CD4-positive, alpha-beta T cell (primary cell): ENCODE measurements around the gene FHOD3. TPM values are rescaled to one million over a fixed set of nuclear protein-coding genes. Genes with fewer than 3 reads are reported as not detected.

Experiments
- ATAC-seq: fragments of 200-7000 bp; cut with Tn5 transposase; one replicate; pipeline ENCODE4 v1.10.0; 2022; ENCODE audit warnings: mild to moderate bottlenecking; ENCODE audit not compliant: poor library complexity
- CTCF ChIA-PET: fragments of 350-600 bp; sonication (Branson Sonifier 250); formaldehyde crosslinking; loops from one replicate; lab custom pipeline; 2021; ENCODE audit warnings: antibody characterized with exemption, inconsistent platforms; lab: Charles Lee
- POLR2A ChIA-PET: fragments of 350-600 bp; sonication (Branson Sonifier 250); formaldehyde crosslinking; loops from one replicate; lab custom pipeline; 2021; ENCODE audit warnings: antibody characterized with exemption, inconsistent platforms; lab: Charles Lee
- DNase-seq, 14 experiments: peaks; one replicate each; pipeline ENCODE4 v3.0.0-alpha.2; 2013 to 2020; ENCODE audit warnings: mixed read lengths in 2 of 14
- H3K27ac ChIP-seq, 2 donors: one replicate each; pipeline versions ENCODE4 v1.5.1 to v1.7.0; 2013; ENCODE audit warnings: low read length in 2 of 2, low read depth in 1 of 2, mild to moderate bottlenecking in 1 of 2
- H3K27me3 ChIP-seq, 2 experiments: 1 replicate in 1 of 2; 2 replicates in 1 of 2; pipeline versions ENCODE4 v1.6.1 to v1.7.0; 2013; ENCODE audit warnings: low read length in 2 of 2, control low read depth in 1 of 2, mild to moderate bottlenecking in 1 of 2, moderate library complexity in 1 of 2; ENCODE audit not compliant: insufficient read depth in 2 of 2, control insufficient read depth in 1 of 2
- H3K36me3 ChIP-seq: one replicate; pipeline ENCODE4 v1.6.1; 2013; ENCODE audit warnings: low read length, control low read depth; ENCODE audit not compliant: insufficient read depth
- H3K4me1 ChIP-seq: one replicate; pipeline ENCODE4 v1.6.1; 2013; ENCODE audit warnings: low read length, control low read depth; ENCODE audit not compliant: insufficient read depth
- H3K4me3 ChIP-seq: one replicate; pipeline ENCODE4 v1.5.1; 2013; ENCODE audit warnings: mild to moderate bottlenecking, low read length, moderate library complexity
- H3K9me3 ChIP-seq, 2 experiments: 1 replicate in 1 of 2; 2 replicates in 1 of 2; pipeline versions ENCODE4 v1.6.1 to v1.7.0; 2013; ENCODE audit warnings: low read length in 2 of 2, mild to moderate bottlenecking in 2 of 2, control low read depth in 1 of 2, moderate library complexity in 1 of 2; ENCODE audit not compliant: control insufficient read depth in 1 of 2, insufficient read depth in 1 of 2
- H3K27ac Mint-ChIP-seq: one replicate; pipeline ENCODE4 v1.8.0; 2020; ENCODE audit warnings: mixed read lengths
- H3K27me3 Mint-ChIP-seq: one replicate; pipeline ENCODE4 v1.8.0; 2021; ENCODE audit warnings: mixed read lengths
- H3K36me3 Mint-ChIP-seq: one replicate; pipeline ENCODE4 v1.8.0; 2021; ENCODE audit warnings: low read depth, mixed read lengths
- H3K4me1 Mint-ChIP-seq: one replicate; pipeline ENCODE4 v1.8.0; 2021; ENCODE audit warnings: low read depth, mixed read lengths
- H3K4me3 Mint-ChIP-seq: one replicate; pipeline ENCODE4 v1.8.0; 2020; ENCODE audit warnings: mild to moderate bottlenecking, mixed read lengths
- H3K9me3 Mint-ChIP-seq: one replicate; pipeline ENCODE4 v1.8.0; 2020; ENCODE audit warnings: mixed read lengths
- intact Hi-C, 2 experiments: fragments of 100-400 bp; cut with DNase I in 1 of 2; cut with micrococcal nuclease in 1 of 2; formaldehyde crosslinking; loops; one replicate each; pipeline versions ENCODE4 v1.15.1 to v1.9.0; 2023 to 2025; cut with DNase I, micrococcal nuclease
- total RNA-seq, 174 experiments: library from RNA in 2 of 174; stranded (reverse) in 2 of 174; gene quantifications; one replicate each; pipeline ENCODE4 v1.2.3 and lab custom pipeline; 2021 to 2026
- TF ChIP-seq, protein P1 (sequence below): fragments of 200-600 bp; IDR thresholded peaks from one replicate; pipeline ENCODE4 v1.8.0; 2022; ENCODE audit warnings: antibody characterized with exemption, mild to moderate bottlenecking

The FHOD3 gene
- total RNA-seq, 2 experiments from 2014 or later = not detected

DNA sequence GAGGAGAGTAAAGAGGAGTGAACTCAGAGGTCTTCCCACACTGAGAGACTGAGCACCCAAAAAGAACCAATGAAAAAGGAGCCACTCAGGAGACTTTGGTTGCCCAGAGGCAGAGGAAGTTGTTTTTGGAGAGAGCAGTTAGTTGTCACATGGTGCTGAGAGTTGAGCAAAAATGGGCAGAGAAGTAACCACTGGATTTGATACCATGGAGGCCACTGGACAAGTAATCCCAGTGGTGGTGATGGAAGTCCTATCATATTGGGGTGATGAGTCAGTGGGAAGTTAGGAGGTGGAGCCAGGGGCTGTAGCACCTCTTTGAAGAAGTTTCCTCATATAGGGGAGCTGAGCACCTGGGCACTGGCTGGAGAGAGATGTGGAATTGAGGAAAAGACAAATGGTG is 295.5 kb downstream of the FHOD3 start:
- Mint-ChIP-seq H3K27ac (no peak overlapping the region), H3K36me3 (no peaks in the 10 kb centered on the region), H3K9me3 (no peaks in the 10 kb centered on the region), H3K4me3 (no peak overlapping the region), H3K27me3 (no peaks in the 10 kb centered on the region), H3K4me1 (no peaks in the 10 kb centered on the region)
- Histone ChIP-seq H3K4me3 (no peak overlapping the region), H3K27ac (no peak overlapping the region), H3K36me3 (no peaks in the 10 kb centered on the region), H3K4me1 (no peaks in the 10 kb centered on the region), H3K9me3 (no peaks in the 10 kb centered on the region), H3K27me3 (no peaks in the 10 kb centered on the region)
- TF ChIP-seq, protein P1, sequence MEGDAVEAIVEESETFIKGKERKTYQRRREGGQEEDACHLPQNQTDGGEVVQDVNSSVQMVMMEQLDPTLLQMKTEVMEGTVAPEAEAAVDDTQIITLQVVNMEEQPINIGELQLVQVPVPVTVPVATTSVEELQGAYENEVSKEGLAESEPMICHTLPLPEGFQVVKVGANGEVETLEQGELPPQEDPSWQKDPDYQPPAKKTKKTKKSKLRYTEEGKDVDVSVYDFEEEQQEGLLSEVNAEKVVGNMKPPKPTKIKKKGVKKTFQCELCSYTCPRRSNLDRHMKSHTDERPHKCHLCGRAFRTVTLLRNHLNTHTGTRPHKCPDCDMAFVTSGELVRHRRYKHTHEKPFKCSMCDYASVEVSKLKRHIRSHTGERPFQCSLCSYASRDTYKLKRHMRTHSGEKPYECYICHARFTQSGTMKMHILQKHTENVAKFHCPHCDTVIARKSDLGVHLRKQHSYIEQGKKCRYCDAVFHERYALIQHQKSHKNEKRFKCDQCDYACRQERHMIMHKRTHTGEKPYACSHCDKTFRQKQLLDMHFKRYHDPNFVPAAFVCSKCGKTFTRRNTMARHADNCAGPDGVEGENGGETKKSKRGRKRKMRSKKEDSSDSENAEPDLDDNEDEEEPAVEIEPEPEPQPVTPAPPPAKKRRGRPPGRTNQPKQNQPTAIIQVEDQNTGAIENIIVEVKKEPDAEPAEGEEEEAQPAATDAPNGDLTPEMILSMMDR = no peak
- CTCF ChIA-PET = no interaction called here
- POLR2A ChIA-PET = no interaction called here
- ATAC-seq (no peak), DNase-seq (no peak)
- intact Hi-C loops = no loop called here

DNA sequence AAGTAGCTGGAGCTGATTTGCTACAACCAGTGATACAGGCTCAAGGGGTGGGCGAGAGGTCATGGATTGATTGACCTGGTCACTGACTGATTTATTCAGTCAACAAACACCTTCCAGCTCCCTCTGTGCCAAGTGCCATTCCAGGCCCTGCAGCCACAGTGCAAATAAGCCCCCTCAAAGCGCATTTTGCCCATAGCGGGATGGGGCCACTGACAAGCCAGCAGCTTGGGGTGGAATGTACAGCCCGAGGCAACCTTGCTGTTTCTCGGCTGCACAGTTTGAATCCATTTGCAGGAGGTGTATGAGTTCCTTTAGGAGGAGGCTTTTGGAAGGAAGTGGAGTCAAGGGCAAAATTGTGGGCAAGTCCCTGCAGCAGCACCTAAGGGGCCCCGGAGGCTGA is 296.1 kb downstream of the FHOD3 start:
- Histone ChIP-seq H3K27me3 (no peaks in the 10 kb centered on the region), H3K36me3 (no peaks in the 10 kb centered on the region), H3K4me1 (no peaks in the 10 kb centered on the region), H3K9me3 (no peaks in the 10 kb centered on the region), H3K27ac (no peak overlapping the region), H3K4me3 (no peak overlapping the region)
- ChIA-PET POLR2A (no interaction called here), CTCF (no interaction called here)
- H3K9me3 Mint-ChIP-seq = no peaks in the 10 kb centered on the region
- H3K27ac Mint-ChIP-seq = no peak overlapping the region
- intact Hi-C loops = no loop called here
- no peaks in the 10 kb centered on the region for H3K27me3 Mint-ChIP-seq
- ATAC-seq (no peak), DNase-seq (no peak)
- no peaks in the 10 kb centered on the region for H3K36me3 Mint-ChIP-seq
- H3K4me1 Mint-ChIP-seq = no peaks in the 10 kb centered on the region
- H3K4me3 Mint-ChIP-seq = no peak overlapping the region
- TF ChIP-seq, protein P1 = no peak

DNA sequence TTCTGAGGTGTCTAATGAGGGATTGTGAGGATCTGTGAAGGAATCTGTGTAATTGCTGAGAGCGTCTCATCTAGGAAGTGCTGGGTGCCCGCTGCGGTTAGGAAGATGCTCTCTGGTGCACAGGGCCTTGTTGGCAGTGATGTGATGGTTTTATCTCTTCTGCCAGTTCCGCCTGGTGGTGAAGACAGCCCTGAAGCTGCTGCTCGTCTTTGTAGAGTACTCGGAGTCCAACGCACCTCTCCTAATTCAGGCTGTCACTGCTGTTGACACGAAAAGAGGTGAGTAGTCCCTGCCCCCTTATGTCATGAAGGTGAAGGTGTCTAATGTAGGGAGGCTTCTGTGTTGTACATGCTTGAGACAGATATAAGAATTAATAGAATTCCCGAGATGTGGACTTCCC is 297.1 kb downstream of the FHOD3 start:
- H3K27ac ChIP-seq = no peak overlapping the region
- Mint-ChIP-seq H3K36me3 (no peaks in the 10 kb centered on the region), H3K27ac (no peak overlapping the region), H3K27me3 (no peaks in the 10 kb centered on the region), H3K4me3 (no peak overlapping the region), H3K9me3 (no peaks in the 10 kb centered on the region), H3K4me1 (no peaks in the 10 kb centered on the region)
- ChIA-PET POLR2A (no interaction called here), CTCF (no interaction called here)
- DNase-seq (no peak), ATAC-seq (no peak)
- intact Hi-C loops = no loop called here
- no peaks in the 10 kb centered on the region for H3K36me3 ChIP-seq
- no peaks in the 10 kb centered on the region for H3K27me3 ChIP-seq
- TF ChIP-seq, protein P1 = no peak
- H3K9me3 ChIP-seq = no peaks in the 10 kb centered on the region
- no peak overlapping the region for H3K4me3 ChIP-seq
- no peaks in the 10 kb centered on the region for H3K4me1 ChIP-seq
